Stimulated activated naive CD8-positive, alpha-beta T cell treated with anti-CD3 and anti-CD28 coated beads, Interleukin-15, Interleukin-2, amounts not matched to agents 100 U/mL and 50 U/mL, for 24 hours (primary cell): ENCODE measurements around the gene TCAP.

Experiments used
- ATAC-seq: fragments of 150-1000 bp; cut with Tn5 transposase; one replicate; pipeline ENCODE4 v1.10.0; 2021
- DNase-seq: peaks from one replicate; pipeline ENCODE4 v3.0.0; 2021

The TCAP gene

GRCh38 chr17:39650121-39650579 lies 15.0 kb upstream of the TCAP start:
- ATAC-seq = no peak
- no peak for DNase-seq

GRCh38 chr17:39651923-39652586 lies 13.1 kb upstream of the TCAP start:
- DNase-seq (no peak), ATAC-seq (no peak)

DNA sequence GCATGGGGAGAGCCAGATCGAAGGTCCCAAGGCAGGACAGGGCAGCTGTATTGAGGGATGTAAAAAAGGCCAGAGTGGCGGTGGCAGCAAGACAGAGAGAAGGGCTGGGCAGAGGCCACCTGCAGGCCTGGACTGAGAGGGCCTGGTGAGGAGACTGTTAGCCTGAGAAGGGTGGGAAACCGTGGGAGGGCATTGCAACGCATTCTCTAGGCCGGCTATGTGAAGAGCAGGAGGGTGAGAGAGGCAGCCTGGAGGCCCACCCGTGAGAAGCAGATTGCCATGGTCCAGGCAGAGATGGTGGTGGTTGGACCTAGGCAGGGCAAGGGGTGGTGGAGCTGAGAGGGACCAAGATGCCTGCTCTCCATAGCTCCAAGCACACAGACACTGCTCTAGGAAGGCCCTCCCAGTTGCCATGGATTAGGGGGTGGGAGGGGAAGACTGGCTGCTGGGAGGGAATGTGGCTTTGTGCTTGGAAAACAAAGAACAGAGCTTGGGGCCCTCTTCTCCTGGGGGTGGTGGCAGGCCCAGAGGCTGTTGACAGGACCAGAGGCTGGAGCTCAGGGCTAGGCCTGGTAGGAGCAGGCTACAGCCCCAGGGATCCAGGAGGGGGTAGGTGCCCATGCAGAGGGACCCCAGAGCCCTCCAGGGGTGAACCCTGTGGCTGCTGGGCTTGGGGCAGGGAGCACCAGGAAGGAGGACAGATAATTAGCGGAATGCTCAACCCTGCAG lies 12.4 kb upstream of the TCAP start:
- DNase-seq (no peak), ATAC-seq (peak; percentile 11)

DNA sequence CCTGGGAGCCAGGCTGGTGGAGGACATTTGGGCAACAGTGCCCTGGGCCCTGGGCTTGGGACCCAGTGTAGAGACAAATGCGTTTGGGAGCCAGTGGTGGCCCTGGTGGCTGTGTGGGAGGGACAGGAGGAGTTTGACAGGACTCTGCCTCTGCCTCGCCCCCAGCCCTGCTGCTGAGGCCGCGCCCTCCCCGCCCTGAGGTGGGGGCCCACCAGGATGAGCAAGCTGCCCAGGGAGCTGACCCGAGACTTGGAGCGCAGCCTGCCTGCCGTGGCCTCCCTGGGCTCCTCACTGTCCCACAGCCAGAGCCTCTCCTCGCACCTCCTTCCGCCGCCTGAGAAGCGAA lies 11.9 kb upstream of the TCAP start:
- no peak for DNase-seq
- no peak for ATAC-seq

DNA sequence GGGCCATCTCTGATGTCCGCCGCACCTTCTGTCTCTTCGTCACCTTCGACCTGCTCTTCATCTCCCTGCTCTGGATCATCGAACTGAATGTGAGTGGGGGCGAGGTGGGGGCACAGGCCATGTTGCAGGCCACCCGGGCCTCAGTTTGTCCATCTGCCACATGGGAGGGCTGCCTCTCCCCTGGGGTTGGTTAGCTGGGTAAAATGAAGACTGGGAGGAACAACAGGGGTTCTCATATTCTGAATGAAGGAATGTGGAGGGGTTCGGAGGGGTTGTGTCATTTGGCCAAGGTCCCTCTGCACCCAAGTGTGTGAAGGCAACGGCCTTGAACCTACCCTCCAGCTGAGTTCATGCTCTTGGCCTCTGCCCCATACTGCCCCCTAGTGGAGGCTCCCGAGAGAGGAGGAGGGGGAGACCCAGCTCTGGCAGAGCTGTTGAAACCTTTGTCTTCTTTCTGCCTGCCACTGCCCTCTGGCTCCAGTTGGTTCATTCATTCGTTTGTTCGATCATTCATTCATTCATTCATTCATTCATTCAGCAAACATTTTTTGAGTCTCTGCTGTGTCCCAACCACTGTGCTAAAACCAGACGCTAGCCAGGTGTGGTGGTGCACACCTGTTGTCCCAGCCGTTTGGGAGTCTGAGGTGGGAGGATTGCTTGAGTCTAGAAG lies 11.4 kb upstream of the TCAP start:
- peak; percentile 56 for ATAC-seq
- DNase-seq = peak; percentile 90

GRCh38 chr17:39655105-39655504 lies 10.0 kb upstream of the TCAP start:
- ATAC-seq (no peak), DNase-seq (no peak)

- ATAC-seq = peak; percentile 25
- no peak for DNase-seq
Observed at GRCh38 chr17:39658346-39658745, 6.8 kb upstream of the TCAP start.

GRCh38 chr17:39658760-39659159 lies 6.4 kb upstream of the TCAP start:
- ATAC-seq (no peak), DNase-seq (no peak)

- DNase-seq (no peak), ATAC-seq (no peak)
Observed at GRCh38 chr17:39659279-39660010, 5.7 kb upstream of the TCAP start.

DNA sequence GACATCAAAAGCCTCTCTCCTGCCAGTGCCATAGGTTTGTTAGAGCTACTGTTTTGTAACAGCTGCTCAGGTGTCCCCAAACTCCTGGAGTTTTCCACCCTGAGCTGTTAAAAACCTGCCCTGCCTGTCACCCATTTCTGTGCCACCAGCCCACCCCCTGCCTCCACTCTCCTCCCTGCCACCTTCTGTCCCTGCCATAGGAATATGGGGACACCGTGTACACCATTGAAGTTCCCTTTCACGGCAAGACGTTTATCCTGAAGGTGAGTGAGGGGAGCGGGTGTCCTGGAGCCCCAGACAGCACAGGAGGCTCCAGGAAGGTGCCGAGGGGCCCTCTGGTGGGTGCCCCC lies 5.2 kb upstream of the TCAP start:
- no peak for ATAC-seq

GRCh38 chr17:39660397-39661385 lies 4.5 kb upstream of the TCAP start:
- DNase-seq (no peak), ATAC-seq (no peak)

More for the DNA sequence above, 5.2 kb upstream of the TCAP start:
- DNase-seq = no peak

- DNase-seq (no peak), ATAC-seq (no peak)
Observed at GRCh38 chr17:39661744-39662541, 3.2 kb upstream of the TCAP start.

GRCh38 chr17:39662551-39663339 lies 2.4 kb upstream of the TCAP start:
- DNase-seq = no peak
- no peak for ATAC-seq

DNA sequence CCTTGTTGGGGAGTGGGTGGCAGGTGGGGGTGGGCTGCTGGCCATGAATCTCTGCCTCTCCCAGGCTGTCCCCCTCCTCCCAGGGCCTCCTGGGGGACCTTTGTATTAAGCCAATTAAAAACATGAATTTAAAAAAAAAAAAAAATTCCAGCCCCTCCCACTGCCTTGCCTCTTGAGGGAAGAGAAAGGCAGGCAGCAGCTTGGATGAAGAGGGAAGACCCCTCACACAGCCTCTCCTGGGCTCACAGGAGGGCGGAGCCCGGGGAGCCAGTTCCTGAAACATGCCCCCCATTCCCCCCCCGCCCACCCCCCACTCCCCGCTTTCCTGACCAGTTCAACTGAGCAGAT lies 1.8 kb upstream of the TCAP start:
- no peak for ATAC-seq
- no peak for DNase-seq

DNA sequence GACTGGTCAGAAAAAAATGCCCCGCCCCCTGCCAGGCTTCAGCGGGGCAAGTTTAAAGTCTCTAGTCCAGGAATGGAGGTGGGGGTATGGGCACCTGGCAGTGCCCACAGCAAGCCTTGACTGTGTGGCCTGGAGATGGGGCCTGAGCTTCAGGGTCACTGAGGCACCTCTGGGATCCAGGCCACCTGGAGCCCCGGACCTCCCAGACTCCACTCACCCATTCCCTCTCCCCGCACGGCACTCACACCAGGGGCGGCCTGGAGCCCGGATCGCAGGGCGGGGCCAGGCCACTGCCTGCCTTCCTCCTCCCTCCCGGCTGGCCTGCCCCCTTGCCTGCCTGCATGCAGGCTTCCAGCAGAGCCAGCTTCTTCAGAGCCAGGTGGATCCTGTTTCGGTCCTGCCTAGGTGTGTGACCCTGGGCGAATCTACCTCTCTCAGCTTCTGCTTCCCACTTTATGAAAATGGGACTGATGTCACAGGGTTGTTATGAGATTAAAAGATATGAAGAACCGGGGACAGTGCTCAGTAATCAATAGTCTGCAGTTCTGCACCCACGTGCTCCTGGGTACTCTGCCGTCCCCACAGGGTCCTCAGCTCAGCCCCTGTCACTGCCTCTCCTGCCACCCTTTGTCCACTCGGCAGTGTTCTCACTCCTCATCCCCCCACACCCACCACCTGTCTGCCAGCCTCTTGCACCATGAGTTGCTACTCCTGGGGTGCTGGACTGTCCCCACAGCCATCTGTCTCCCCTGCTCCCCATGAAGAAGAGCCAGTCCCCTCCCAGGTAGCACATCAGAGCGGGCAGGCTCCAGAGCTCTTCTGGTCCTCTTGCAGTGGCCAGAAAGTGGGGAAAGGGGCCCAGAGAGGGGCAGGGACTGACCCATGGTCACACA lies 1.2 kb upstream of the TCAP start:
- DNase-seq (no peak), ATAC-seq (no peak)

DNA sequence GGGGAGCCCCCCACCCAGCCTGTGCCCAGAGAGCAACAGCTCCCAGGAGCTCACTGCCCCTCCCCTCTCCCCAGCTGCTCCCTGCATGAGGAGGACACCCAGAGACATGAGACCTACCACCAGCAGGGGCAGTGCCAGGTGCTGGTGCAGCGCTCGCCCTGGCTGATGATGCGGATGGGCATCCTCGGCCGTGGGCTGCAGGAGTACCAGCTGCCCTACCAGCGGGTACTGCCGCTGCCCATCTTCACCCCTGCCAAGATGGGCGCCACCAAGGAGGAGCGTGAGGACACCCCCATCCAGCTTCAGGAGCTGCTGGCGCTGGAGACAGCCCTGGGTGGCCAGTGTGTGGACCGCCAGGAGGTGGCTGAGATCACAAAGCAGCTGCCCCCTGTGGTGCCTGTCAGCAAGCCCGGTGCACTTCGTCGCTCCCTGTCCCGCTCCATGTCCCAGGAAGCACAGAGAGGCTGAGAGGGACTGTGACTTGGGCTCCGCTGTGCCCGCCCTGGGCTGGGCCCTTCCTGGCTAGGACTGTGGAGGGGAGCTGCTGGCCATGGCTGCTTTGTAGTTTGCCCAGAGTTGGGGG lies 584 bp downstream of the TCAP start:
- DNase-seq (peak; percentile 19), ATAC-seq (no peak)

- ATAC-seq (no peak), DNase-seq (no peak)
Observed at GRCh38 chr17:39666231-39666600, 1.1 kb downstream of the TCAP start.

DNA sequence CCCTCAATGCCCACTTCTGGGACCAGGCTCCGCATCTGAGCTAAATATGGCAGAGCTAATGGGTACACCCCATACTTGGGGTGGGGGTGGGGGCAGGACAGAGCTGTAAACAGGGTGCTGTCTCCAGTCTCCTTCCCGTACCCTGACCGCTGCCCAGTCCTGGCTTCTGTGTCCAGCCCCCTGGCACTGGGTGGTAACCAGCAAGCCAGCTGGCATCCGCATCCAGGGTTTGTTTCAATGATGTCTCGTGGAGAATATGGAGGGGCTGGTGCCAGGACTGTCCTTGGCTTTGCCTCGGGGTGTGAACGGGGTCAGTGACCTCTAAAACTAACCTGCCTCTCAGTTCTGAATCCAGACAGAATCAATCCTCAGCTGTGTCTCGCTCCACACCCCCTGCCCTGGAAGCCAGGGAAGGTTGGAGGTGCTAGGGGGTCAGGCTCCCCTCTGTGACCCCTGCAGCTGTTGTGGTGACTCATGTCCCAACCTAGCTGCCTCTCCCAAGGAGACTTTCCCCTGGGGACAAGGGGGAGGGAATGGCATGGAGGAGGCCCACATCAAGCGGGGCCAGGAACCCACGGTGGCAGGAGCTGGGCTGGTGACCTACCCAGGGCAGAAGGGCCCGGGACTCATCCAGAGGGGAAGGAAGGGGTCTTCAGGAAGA lies 1.6 kb downstream of the TCAP start:
- ATAC-seq = no peak
- no peak for DNase-seq
